Right lobe of liver (tissue), 6 donors: ENCODE data around the gene POC1A. TPM values are rescaled to one million over a fixed set of nuclear protein-coding genes. Genes with fewer than 3 reads are reported as not detected.

ENCODE experiments used
- ATAC-seq, 4 donors: fragments of 200-7000 bp; cut with Tn5 transposase; one replicate each; pipeline ENCODE4 v1.9.1; 2020; ENCODE audit warnings: mild to moderate bottlenecking in 4 of 4, moderate library complexity in 4 of 4
- DNase-seq, 3 donors: peaks; one replicate each; pipeline ENCODE4 v3.0.0-alpha.2; 2020
- H3K27ac ChIP-seq, 3 donors: fragments of 200-600 bp; one replicate each; pipeline ENCODE4 v1.8.0; 2022
- H3K27me3 ChIP-seq, 2 donors: fragments of 200-600 bp; one replicate each; pipeline ENCODE4 v1.8.0; 2022
- H3K36me3 ChIP-seq, 4 donors: fragments of 200-600 bp; sonication (generic) in 1 of 4; one replicate each; pipeline versions ENCODE4 v1.5.1 to v1.8.0; 2017 to 2022; ENCODE audit warnings: control low read depth in 1 of 4
- H3K4me1 ChIP-seq, 4 donors: fragments of 200-600 bp; sonication (generic) in 1 of 4; one replicate each; pipeline versions ENCODE4 v1.5.1 to v1.8.0; 2017 to 2022; ENCODE audit warnings: control low read depth in 1 of 4
- H3K4me3 ChIP-seq, 3 donors: fragments of 200-600 bp; one replicate each; pipeline ENCODE4 v1.8.0; 2022
- H3K9me3 ChIP-seq, 4 donors: fragments of 200-600 bp; sonication (generic) in 1 of 4; one replicate each; pipeline versions ENCODE4 v1.5.1 to v1.8.0; 2017 to 2022; ENCODE audit warnings: control low read depth in 1 of 4
- POLR2A ChIP-seq: fragments of 450-650 bp; IDR thresholded peaks from one replicate; pipeline ENCODE4 v1.6.1; 2017; ENCODE audit warnings: antibody characterized with exemption, mild to moderate bottlenecking
- WGBS: methylation state at CpG from one replicate; pipeline ENCODE4 v1.1.6; 2018; ENCODE audit warnings: low coverage, low lambda C conversion rate; ENCODE audit not compliant: insufficient coverage; ENCODE audit errors: missing lambda C conversion rate; 5-methylcytosine and 5-hydroxymethylcytosine counted together
- intact Hi-C, 2 donors: fragments of 100-400 bp; cut with DNase I; formaldehyde crosslinking; loops; one replicate each; pipeline versions ENCODE4 v1.11.2 to v1.14.1; 2022
- total RNA-seq, 6 experiments: library from RNA; depleted of rRNA in 2 of 6; stranded (reverse); fragments of >200 nt in 2 of 6; fragmentation: NEBNext Ultra II Directional in 3 of 6; extraction: Animal tissue kit (Norgen Biotek cat#: 25700) in 3 of 6; gene quantifications; one replicate each; pipeline versions ENCODE4 v1.1.0 to v1.2.4, GENCODE V29; 2016 to 2023
- TF ChIP-seq, protein P1 (sequence below), 4 donors: fragments of 200-600 bp in 3 of 4; fragments of 450-650 bp in 1 of 4; IDR thresholded peaks; one replicate each; pipeline versions ENCODE4 v1.5.1 to v1.8.0; 2016 to 2022; ENCODE audit warnings: antibody characterized with exemption in 4 of 4, mild to moderate bottlenecking in 2 of 4
- donor health status: DM: no; HTN: yes; CAD: no.
- donor health status: DM: no; HTN: no; CAD: no.
- donor health status: DM: no; HTN: no; CAD: no.
- donor health status: DM: no; HTN: yes; CAD: no.
- donor health status: DM: no; HTN: yes; CAD: no.

POC1A gene
- total RNA-seq, 6 experiments from 2014 or later: 2.0 to 4.3 (median 3.2) TPM

DNA sequence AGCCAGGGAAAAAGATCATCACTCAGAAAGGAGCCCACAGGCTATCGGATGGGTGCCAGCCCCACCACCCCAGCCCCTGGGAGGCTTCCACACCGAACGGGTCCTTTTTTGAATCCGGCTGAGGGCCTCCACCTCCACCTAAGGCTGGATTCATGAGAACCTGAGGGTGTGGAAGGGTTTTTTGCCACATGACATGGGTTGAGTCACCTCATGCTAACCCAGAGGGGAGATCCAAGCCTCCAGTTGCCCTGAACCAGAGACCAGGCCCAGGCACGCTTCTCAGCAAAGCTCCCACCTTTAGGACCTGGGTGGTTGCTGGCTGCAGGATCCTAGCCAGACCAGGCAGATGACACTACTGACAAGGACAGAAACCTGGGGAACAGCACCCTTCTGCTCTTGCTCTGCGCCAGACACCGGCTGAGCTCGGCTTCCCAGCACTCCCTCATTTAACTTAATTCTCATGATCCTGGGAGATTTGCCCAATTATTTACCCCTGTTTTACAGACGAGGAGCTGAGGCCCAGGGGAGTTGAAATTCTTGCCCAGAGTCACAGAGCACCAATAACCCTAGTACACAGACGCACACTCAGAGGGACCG lies 123.4 kb downstream of the POC1A start:
- Histone ChIP-seq H3K9me3 (no peaks in the 10 kb centered on the region), H3K27me3 (no peaks in the 10 kb centered on the region), H3K27ac (no peak overlapping the region), H3K4me3 (no peak overlapping the region), H3K36me3 (no peaks in the 10 kb centered on the region), H3K4me1 (peaks cover 0 to 6% (median 0%) of the 10 kb centered on the region in 4 donors)
- TF ChIP-seq POLR2A: no peak
- TF ChIP-seq, protein P1, sequence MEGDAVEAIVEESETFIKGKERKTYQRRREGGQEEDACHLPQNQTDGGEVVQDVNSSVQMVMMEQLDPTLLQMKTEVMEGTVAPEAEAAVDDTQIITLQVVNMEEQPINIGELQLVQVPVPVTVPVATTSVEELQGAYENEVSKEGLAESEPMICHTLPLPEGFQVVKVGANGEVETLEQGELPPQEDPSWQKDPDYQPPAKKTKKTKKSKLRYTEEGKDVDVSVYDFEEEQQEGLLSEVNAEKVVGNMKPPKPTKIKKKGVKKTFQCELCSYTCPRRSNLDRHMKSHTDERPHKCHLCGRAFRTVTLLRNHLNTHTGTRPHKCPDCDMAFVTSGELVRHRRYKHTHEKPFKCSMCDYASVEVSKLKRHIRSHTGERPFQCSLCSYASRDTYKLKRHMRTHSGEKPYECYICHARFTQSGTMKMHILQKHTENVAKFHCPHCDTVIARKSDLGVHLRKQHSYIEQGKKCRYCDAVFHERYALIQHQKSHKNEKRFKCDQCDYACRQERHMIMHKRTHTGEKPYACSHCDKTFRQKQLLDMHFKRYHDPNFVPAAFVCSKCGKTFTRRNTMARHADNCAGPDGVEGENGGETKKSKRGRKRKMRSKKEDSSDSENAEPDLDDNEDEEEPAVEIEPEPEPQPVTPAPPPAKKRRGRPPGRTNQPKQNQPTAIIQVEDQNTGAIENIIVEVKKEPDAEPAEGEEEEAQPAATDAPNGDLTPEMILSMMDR (IDR thresholded peaks at IDR 0.05): no peak
- intact Hi-C loops: no loop called here
- WGBS: 71% methylated on average over 4 of the region's 11 CpGs
- DNase-seq (no peak), ATAC-seq (no peak)

DNA sequence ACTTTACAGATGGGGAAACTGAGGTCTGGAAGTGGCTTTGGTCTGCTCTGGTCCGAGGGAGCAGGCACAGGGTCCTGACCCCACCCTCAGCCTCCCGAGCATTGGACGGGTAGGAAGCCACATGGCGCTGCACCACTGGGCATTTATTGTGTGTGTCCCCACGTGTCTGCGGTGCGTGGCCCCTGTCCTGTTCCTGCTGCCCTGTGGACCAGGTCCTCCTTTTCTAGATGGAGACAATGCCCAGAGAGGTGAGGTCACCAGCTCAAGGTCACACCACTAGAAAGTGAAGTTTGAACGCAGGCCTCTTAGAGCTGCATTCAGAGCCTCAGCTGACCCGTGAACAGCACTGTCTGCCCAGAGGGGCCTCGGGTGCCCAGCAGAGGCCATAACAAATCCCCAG lies 124.7 kb downstream of the POC1A start:
- intact Hi-C loops: no loop called here
- WGBS: 81% methylated on average over 4 of the region's 10 CpGs
- DNase-seq: no peak

DNA sequence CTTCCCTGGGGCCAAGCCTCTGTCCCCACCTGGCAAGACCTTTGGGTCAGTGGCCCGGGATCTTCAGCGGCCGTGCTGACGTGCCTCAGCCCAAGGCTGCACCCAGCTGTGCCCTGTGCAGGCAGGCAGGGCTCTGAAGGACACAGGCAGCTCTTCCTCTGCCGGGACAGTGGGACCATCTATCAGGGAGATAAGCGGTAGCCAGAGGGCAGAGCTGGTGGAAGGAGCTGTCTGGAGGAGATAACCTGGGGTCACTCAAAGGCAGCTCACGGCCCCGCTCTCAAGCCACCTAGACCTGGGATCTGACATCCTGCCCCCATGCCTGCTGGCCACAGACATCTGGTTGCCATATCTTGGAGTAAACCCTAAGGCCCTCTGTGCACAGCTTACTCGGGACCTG lies 125.2 kb downstream of the POC1A start:
- DNase-seq: no peak
- H3K36me3 ChIP-seq: no peaks in the 10 kb centered on the region
- no peak for TF ChIP-seq POLR2A
- TF ChIP-seq, protein P1 (IDR thresholded peaks at IDR 0.05): no peak
- H3K9me3 ChIP-seq: no peaks in the 10 kb centered on the region
- H3K27me3 ChIP-seq: no peaks in the 10 kb centered on the region
- H3K4me3 ChIP-seq: no peak overlapping the region
- 37% methylated on average over 5 of the region's 9 CpGs for WGBS
- H3K4me1 ChIP-seq: peaks cover 0 to 2% (median 0%) of the 10 kb centered on the region in 4 donors
- intact Hi-C loops: no loop called here
- H3K27ac ChIP-seq: no peak overlapping the region
- peak in 1 of 4 donors; percentile 15 for ATAC-seq

More for the DNA sequence above, 124.7 kb downstream of the POC1A start:
- peaks cover 0 to 6% (median 0%) of the 10 kb centered on the region in 4 donors for H3K4me1 ChIP-seq
- H3K36me3 ChIP-seq: no peaks in the 10 kb centered on the region
- TF ChIP-seq, protein P1 (IDR thresholded peaks at IDR 0.05): no peak
- no peak for TF ChIP-seq POLR2A
- no peak overlapping the region for H3K27ac ChIP-seq
- H3K4me3 ChIP-seq: no peak overlapping the region
- ATAC-seq: no peak
- no peaks in the 10 kb centered on the region for H3K27me3 ChIP-seq
- no peaks in the 10 kb centered on the region for H3K9me3 ChIP-seq

DNA sequence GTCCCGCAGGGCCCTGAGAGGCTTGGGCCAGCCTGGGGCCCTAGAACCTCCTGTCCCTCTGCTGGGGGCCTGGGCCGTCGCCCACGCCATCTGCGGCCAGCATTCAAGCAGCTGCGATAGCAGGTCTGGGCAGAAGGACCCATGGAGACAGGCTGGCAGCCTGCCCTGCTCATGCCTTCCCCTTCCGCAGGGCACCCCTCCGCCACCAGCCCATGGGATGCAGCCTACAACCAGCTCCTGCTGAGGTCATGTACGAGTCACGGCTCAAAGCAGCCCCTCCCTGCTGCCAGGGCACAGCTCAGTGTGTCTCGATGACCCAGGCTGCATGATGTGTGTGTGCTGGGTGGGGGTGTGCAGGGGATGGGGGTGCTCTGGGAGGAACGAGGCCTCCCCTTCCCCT lies 125.7 kb downstream of the POC1A start:
- WGBS: 80% methylated on average over 1 of the region's 12 CpGs
- intact Hi-C loops: no loop called here
- H3K27ac ChIP-seq: no peak overlapping the region
- no peak for DNase-seq
- TF ChIP-seq, protein P1 (IDR thresholded peaks at IDR 0.05): no peak
- TF ChIP-seq POLR2A: no peak
- no peaks in the 10 kb centered on the region for H3K9me3 ChIP-seq
- ATAC-seq: no peak
- no peaks in the 10 kb centered on the region for H3K4me1 ChIP-seq
- no peaks in the 10 kb centered on the region for H3K36me3 ChIP-seq
- H3K27me3 ChIP-seq: no peaks in the 10 kb centered on the region
- no peak overlapping the region for H3K4me3 ChIP-seq
